ENCODE results near the gene CCDC74B. TPM values are rescaled to one million over a fixed set of nuclear protein-coding genes. Genes with fewer than 3 reads are reported as not detected.
A peak's percentile ranks its signal among the peaks of the same experiment; 100 is the strongest.
"Not testable (repeated sequence)": the region's sequence is repeated elsewhere in the genome, so short reads cannot be mapped to it uniquely, and the experiment has no call there.

CCDC74B gene
- total and polyA plus RNA-seq, 2 donors = 5.2 to 8.1 TPM

GRCh38 chr2:130150181-130151144 is 5.6 kb upstream of the CCDC74B start:
- DNase-seq (ENCODE audit: extremely low spot score) = no peak
- Histone ChIP-seq H3K4me3 (ENCODE audit: low read depth, low read length) (no peak overlapping the region), H3K36me3 (ENCODE audit: insufficient read depth) (no peaks in the 10 kb centered on the region), H3K4me1 (ENCODE audit: insufficient read depth) (no peaks in the 10 kb centered on the region), H3K27ac (ENCODE audit: low read depth) (no peak overlapping the region)
- 89% methylated on average over 23 of the region's 23 CpGs for WGBS

GRCh38 chr2:130148515-130148914 is 3.6 kb upstream of the CCDC74B start:
- not testable (repeated sequence) for DNase-seq (ENCODE audit: extremely low spot score); H3K36me3 ChIP-seq (ENCODE audit: insufficient read depth); H3K4me1 ChIP-seq (ENCODE audit: insufficient read depth); H3K4me3 ChIP-seq (ENCODE audit: low read depth, low read length); H3K27ac ChIP-seq (ENCODE audit: low read depth)
- WGBS = 46% methylated on average over 6 of the region's 6 CpGs

- H3K4me1 ChIP-seq (ENCODE audit: insufficient read depth); DNase-seq (ENCODE audit: extremely low spot score); H3K36me3 ChIP-seq (ENCODE audit: insufficient read depth); H3K27ac ChIP-seq (ENCODE audit: low read depth): not testable (repeated sequence)
- H3K4me3 ChIP-seq (ENCODE audit: low read depth, low read length) = peak overlapping the region; percentile 14
- WGBS = 41% methylated on average over 22 of the region's 28 CpGs
Measured at GRCh38 chr2:130143266-130144039, 1.5 kb downstream of the CCDC74B start.

- not testable (repeated sequence) for H3K4me1 ChIP-seq (ENCODE audit: insufficient read depth); DNase-seq (ENCODE audit: extremely low spot score); H3K4me3 ChIP-seq (ENCODE audit: low read depth, low read length); H3K27ac ChIP-seq (ENCODE audit: low read depth); H3K36me3 ChIP-seq (ENCODE audit: insufficient read depth)
- WGBS = 89% methylated on average over 13 of the region's 13 CpGs
Measured at GRCh38 chr2:130142396-130143265, 2.3 kb downstream of the CCDC74B start.

GRCh38 chr2:130141645-130142370 is 3.1 kb downstream of the CCDC74B start:
- not testable (repeated sequence) for DNase-seq (ENCODE audit: extremely low spot score); H3K36me3 ChIP-seq (ENCODE audit: insufficient read depth); H3K4me3 ChIP-seq (ENCODE audit: low read depth, low read length); H3K4me1 ChIP-seq (ENCODE audit: insufficient read depth); H3K27ac ChIP-seq (ENCODE audit: low read depth)
- WGBS = 93% methylated on average over 20 of the region's 22 CpGs

GRCh38 chr2:130141002-130141401 is 3.9 kb downstream of the CCDC74B start:
- H3K27ac ChIP-seq (ENCODE audit: low read depth); H3K36me3 ChIP-seq (ENCODE audit: insufficient read depth); DNase-seq (ENCODE audit: extremely low spot score); H3K4me1 ChIP-seq (ENCODE audit: insufficient read depth); H3K4me3 ChIP-seq (ENCODE audit: low read depth, low read length): not testable (repeated sequence)
- 89% methylated on average over 4 of the region's 6 CpGs for WGBS

- DNase-seq (ENCODE audit: extremely low spot score); H3K4me1 ChIP-seq (ENCODE audit: insufficient read depth); H3K36me3 ChIP-seq (ENCODE audit: insufficient read depth); H3K4me3 ChIP-seq (ENCODE audit: low read depth, low read length); H3K27ac ChIP-seq (ENCODE audit: low read depth): not testable (repeated sequence)
- 91% methylated on average over 7 of the region's 7 CpGs for WGBS
Measured at GRCh38 chr2:130140516-130140915, 4.4 kb downstream of the CCDC74B start.

GRCh38 chr2:130139331-130140280 is 5.3 kb downstream of the CCDC74B start:
- H3K4me3 ChIP-seq (ENCODE audit: low read depth, low read length); DNase-seq (ENCODE audit: extremely low spot score): not testable (repeated sequence)

GRCh38 chr2:130138841-130139251 is 6.1 kb downstream of the CCDC74B start:
- not testable (repeated sequence) for H3K4me3 ChIP-seq (ENCODE audit: low read depth, low read length); DNase-seq (ENCODE audit: extremely low spot score); H3K36me3 ChIP-seq (ENCODE audit: insufficient read depth); H3K27ac ChIP-seq (ENCODE audit: low read depth); H3K4me1 ChIP-seq (ENCODE audit: insufficient read depth)
- WGBS = 73% methylated on average over 15 of the region's 15 CpGs

More at GRCh38 chr2:130139331-130140280, 5.3 kb downstream of the CCDC74B start:
- H3K27ac ChIP-seq (ENCODE audit: low read depth); H3K4me1 ChIP-seq (ENCODE audit: insufficient read depth); H3K36me3 ChIP-seq (ENCODE audit: insufficient read depth): not testable (repeated sequence)
- WGBS = 85% methylated on average over 27 of the region's 30 CpGs

- not testable (repeated sequence) for H3K27ac ChIP-seq (ENCODE audit: low read depth); H3K4me1 ChIP-seq (ENCODE audit: insufficient read depth); H3K4me3 ChIP-seq (ENCODE audit: low read depth, low read length); DNase-seq (ENCODE audit: extremely low spot score); H3K36me3 ChIP-seq (ENCODE audit: insufficient read depth)
- WGBS = 93% methylated on average over 10 of the region's 13 CpGs
Measured at GRCh38 chr2:130138326-130138725, 6.6 kb downstream of the CCDC74B start.

GRCh38 chr2:130137118-130137517 is 7.8 kb downstream of the CCDC74B start:
- H3K36me3 ChIP-seq (ENCODE audit: insufficient read depth); H3K4me3 ChIP-seq (ENCODE audit: low read depth, low read length); DNase-seq (ENCODE audit: extremely low spot score); H3K4me1 ChIP-seq (ENCODE audit: insufficient read depth); H3K27ac ChIP-seq (ENCODE audit: low read depth): not testable (repeated sequence)
- 86% methylated on average over 5 of the region's 5 CpGs for WGBS

GRCh38 chr2:130136546-130136945 is 8.4 kb downstream of the CCDC74B start:
- 80% methylated on average over 9 of the region's 10 CpGs for WGBS
- H3K4me3 ChIP-seq (ENCODE audit: low read depth, low read length); H3K36me3 ChIP-seq (ENCODE audit: insufficient read depth); DNase-seq (ENCODE audit: extremely low spot score); H3K4me1 ChIP-seq (ENCODE audit: insufficient read depth); H3K27ac ChIP-seq (ENCODE audit: low read depth): not testable (repeated sequence)

Data from urinary bladder (tissue), 4 donors.